ENCODE results near the gene CPPED1. TPM values are rescaled to one million over a fixed set of nuclear protein-coding genes. Genes with fewer than 3 reads are reported as not detected.
A peak's percentile ranks its signal among the peaks of the same experiment; 100 is the strongest.

Gene CPPED1
- polyA plus RNA-seq, 1 donor from 2014 or later: 16.6 TPM

DNA sequence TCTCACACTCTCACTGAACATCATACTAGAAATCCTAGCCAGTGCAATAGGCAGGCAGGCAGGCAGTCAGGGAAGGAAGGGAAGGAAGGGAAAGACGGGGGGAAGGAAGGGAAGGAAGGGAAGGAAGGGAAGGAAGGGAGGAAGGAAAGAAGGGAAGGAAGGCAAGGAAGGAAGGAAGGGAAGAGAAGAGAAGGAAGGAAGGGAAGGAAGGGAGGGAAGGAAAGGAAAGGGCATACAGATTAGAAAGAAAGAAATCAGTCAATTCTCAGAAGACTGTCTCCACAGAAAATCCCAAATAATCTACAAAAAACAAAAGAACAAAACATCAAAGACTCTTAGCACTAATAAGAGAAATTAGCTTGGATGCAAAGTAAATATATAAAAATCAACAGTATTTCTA lies 93.9 kb downstream of the CPPED1 start:
- no peaks in the 10 kb centered on the region for H3K27me3 Mint-ChIP-seq
- peaks cover 8% of the 10 kb centered on the region for H3K36me3 Mint-ChIP-seq

DNA sequence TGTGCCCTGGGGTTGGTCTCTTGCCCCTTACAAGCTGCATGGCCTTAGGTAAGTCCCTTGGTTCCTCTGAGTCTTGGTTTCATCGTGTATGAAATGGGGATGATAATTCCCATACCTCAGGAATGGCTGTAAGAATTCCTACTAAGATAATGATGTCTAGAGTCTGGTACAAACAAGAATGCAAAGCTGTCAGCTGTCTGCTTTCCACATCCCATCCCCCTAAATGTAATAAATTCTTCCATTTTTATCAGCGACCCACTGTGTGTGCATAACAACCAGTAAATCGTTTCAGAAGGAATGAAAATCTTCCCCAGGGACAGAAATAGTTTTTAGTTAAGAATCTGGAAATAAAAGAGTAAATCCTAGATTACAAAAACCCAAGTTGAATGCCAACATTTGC lies 95.4 kb downstream of the CPPED1 start:
- H3K36me3 Mint-ChIP-seq: peaks cover 10% of the 10 kb centered on the region
- H3K27ac Mint-ChIP-seq: no peak overlapping the region
- H3K4me1 Mint-ChIP-seq: peaks cover 5 to 10% (median 5%) of the 10 kb centered on the region in 3 donors
- no peak overlapping the region for H3K4me3 Mint-ChIP-seq
- peaks cover 0 to 2% (median 0%) of the 10 kb centered on the region in 3 donors for H3K9me3 Mint-ChIP-seq
- H3K27me3 Mint-ChIP-seq: no peaks in the 10 kb centered on the region

More for the DNA sequence above, 93.9 kb downstream of the CPPED1 start:
- Mint-ChIP-seq H3K4me3 (no peak overlapping the region), H3K4me1 (peaks cover 5 to 10% (median 10%) of the 10 kb centered on the region in 3 donors), H3K27ac (peak overlapping the region in 1 of 3 donors; percentile 25), H3K9me3 (peaks cover 2 to 11% (median 4%) of the 10 kb centered on the region in 3 donors)

DNA sequence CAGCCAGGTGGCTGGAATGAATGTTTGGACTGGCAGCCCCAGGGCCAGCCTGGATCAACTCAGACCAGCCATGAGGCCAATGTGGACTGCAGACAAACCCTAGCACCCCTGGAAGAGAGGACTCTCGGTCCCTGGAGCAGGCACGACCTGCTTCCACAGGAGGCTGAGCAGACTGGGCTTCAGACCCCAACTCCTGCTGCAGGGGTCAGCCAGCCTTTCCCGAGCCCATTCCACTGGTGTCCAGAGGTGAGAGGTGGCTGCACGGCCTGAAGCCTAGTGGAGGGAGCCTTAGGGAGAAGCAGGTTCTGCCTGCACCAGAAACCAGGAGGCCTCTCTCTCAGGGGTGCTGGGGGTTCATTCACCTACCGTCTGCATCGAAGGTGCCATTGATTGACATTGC lies 97.1 kb downstream of the CPPED1 start:
- Mint-ChIP-seq H3K9me3 (peaks cover 0 to 2% (median 0%) of the 10 kb centered on the region in 3 donors), H3K36me3 (peaks cover 15% of the 10 kb centered on the region), H3K4me1 (peaks cover 0 to 9% (median 5%) of the 10 kb centered on the region in 3 donors), H3K27ac (no peak overlapping the region), H3K27me3 (no peaks in the 10 kb centered on the region), H3K4me3 (no peak overlapping the region)

DNA sequence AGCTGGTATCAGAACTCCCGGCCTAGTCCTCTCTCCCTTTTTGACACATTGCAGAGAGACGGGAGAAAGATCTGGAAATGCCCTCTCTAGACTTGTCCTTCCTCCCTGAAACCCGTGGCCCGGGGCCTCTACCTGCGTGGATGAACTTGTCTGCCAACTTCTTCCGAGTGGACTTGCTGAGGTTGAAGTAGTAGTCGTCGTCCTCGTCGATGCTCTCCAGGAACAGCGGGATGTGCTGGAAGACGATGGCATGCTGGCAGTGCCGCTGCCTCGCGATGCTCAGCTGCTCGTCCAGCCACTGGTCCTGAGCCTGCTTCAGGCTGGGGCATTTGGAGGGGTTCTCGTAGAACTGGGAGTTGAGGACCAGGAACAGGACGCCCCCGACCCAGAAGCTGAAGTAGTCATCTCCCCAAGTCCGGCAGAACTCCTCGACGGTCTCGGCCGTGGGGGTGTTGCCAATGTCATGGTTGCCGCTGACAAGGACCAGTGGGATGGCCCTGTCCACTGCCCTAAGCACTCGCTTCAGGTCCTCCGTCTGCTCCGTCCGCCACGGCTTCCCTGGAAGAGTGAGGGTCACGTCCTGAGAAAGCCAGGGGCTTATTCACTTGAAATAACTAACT lies 99.1 kb downstream of the CPPED1 start:
- H3K27me3 Mint-ChIP-seq: no peaks in the 10 kb centered on the region
- H3K9me3 Mint-ChIP-seq: peaks cover 0 to 2% (median 0%) of the 10 kb centered on the region in 3 donors
- H3K27ac Mint-ChIP-seq: no peak overlapping the region
- no peaks in the 10 kb centered on the region for H3K4me1 Mint-ChIP-seq
- H3K4me3 Mint-ChIP-seq: no peak overlapping the region
- peaks cover 21% of the 10 kb centered on the region for H3K36me3 Mint-ChIP-seq

DNA sequence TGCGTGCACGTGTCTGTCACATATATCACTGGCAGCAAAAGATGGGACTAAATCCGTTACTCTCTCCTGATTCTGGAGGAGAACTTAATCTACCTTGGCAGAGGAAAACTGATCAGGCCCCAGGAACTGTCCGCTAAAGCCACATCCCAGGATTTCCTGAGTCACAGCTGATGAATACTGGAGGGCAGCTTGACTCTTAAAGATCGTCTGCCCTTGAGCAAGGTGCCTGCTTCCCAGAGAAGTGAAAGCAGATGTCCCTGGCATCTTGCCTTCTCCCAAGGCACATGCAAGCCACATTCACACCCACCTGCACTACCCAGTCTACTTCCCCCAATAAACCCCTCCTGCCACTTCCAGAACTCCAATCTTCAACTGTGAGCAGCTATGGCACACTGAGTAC lies 99.8 kb downstream of the CPPED1 start:
- no peaks in the 10 kb centered on the region for H3K4me1 Mint-ChIP-seq

DNA sequence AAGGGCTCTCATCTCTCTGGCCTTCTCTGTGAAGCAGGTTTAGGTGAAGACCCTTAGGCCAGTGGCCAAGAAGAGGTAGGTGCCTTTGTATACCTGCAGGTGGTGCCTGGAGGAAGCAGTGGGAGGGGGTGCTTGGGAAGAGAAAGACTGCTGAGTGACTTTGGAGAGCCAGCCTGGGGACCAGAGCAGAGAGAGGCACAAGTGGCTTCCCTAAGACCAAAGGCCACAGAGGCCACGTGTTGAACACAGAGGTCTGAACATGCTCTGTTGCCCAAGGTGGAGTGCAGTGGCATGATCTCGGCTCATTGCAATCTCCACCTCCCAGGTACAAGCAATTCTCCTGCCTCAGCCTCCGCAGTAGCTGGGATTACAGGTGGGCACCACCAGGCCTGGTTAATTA lies 103.5 kb downstream of the CPPED1 start:
- H3K27ac Mint-ChIP-seq: no peak overlapping the region
- no peaks in the 10 kb centered on the region for H3K4me1 Mint-ChIP-seq
- no peaks in the 10 kb centered on the region for H3K9me3 Mint-ChIP-seq
- no peak overlapping the region for H3K4me3 Mint-ChIP-seq
- H3K27me3 Mint-ChIP-seq: no peaks in the 10 kb centered on the region
- peaks cover 29% of the 10 kb centered on the region for H3K36me3 Mint-ChIP-seq

More for the DNA sequence above, 99.8 kb downstream of the CPPED1 start:
- Mint-ChIP-seq H3K4me3 (no peak overlapping the region), H3K36me3 (peaks cover 21% of the 10 kb centered on the region), H3K27me3 (no peaks in the 10 kb centered on the region), H3K27ac (no peak overlapping the region), H3K9me3 (peaks cover 0 to 2% (median 0%) of the 10 kb centered on the region in 3 donors)

DNA sequence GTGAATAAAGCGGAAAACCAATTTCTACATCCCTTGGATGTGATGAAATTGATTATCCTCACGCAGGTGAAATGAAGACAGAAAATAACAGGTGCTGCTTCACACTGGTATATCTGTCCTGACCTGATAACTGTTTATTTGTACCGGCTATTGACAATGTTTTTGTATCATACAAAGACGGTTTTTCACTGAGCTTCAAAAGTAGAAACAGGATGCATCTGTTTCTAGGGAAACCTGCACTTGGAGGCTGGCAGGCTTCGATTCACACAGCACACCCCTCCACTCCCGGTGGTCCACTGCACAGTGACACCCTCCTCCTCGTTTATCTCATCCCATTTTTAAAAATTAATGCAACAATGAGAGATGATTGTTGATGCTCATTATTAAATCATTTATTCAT lies 104.5 kb downstream of the CPPED1 start:
- Mint-ChIP-seq H3K36me3 (peaks cover 28% of the 10 kb centered on the region), H3K27ac (no peak overlapping the region), H3K27me3 (no peaks in the 10 kb centered on the region), H3K4me3 (no peak overlapping the region), H3K9me3 (no peaks in the 10 kb centered on the region), H3K4me1 (no peaks in the 10 kb centered on the region)

DNA sequence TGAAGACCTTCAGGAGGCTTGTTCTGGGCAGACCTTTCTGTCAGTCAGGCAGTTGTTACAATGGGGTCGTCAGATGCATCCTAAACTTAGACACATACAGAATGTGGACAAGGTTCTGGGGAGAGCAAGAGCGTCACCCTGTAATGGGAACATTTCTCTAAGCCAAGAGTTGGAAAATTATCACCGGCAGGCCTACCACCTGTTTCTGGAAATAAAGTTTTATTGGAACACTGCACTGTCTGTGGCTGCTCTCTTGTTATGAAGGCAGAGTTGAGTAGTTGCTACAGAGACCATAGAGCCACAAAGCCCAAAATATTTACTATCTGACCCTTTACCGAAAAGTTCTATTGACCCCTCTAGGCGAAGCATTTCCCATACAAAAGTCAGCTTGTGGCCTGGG lies 106.2 kb downstream of the CPPED1 start:
- Mint-ChIP-seq H3K4me3 (no peak overlapping the region), H3K27me3 (no peaks in the 10 kb centered on the region), H3K27ac (no peak overlapping the region), H3K4me1 (no peaks in the 10 kb centered on the region), H3K36me3 (peaks cover 24% of the 10 kb centered on the region), H3K9me3 (no peaks in the 10 kb centered on the region)

DNA sequence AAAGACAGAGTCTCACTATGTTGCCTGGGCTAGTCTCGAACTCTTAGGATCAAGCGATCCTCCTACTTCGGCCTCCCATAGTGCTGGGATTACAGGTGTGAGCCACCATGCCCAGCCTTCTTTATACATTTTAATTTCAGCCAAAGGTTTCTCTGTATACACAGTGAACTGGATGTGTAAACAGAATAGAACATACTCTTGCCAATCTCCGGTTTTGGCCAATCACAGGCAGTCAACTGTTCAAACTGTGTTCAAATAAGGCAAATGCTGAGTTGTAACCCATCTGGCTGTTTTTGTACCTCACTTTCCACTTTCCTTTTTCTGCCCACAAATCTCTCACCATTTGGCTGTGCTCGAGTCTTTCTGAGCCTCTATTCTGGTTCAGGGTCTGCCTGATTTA lies 108.2 kb downstream of the CPPED1 start:
- Mint-ChIP-seq H3K4me1 (no peaks in the 10 kb centered on the region), H3K27me3 (no peaks in the 10 kb centered on the region), H3K9me3 (no peaks in the 10 kb centered on the region), H3K4me3 (no peak overlapping the region), H3K27ac (peak overlapping the region in 1 of 3 donors; percentile 84), H3K36me3 (peaks cover 21% of the 10 kb centered on the region)

DNA sequence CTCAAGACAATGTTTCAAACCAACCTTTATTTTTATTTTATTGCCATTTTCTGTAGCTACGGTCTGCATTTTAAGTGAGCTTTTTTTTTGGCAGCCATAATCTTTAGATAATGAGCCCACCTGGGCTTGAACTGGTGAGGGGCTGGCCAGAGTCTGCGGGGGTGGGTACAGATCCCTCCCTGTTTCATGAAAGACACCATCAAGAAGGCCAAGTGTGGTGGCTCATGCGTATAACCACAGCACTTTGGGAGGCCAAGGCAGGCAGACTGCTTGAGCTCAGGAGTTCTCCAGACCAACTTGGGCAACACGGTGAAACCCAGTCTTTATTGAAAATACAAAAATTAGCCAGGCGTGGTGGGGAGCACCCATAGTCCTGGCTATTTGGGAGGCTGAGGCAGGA lies 113.7 kb downstream of the CPPED1 start:
- Mint-ChIP-seq H3K27ac (no peak overlapping the region), H3K27me3 (no peaks in the 10 kb centered on the region), H3K4me1 (no peaks in the 10 kb centered on the region), H3K4me3 (no peak overlapping the region), H3K9me3 (no peaks in the 10 kb centered on the region), H3K36me3 (peaks cover 6% of the 10 kb centered on the region)

DNA sequence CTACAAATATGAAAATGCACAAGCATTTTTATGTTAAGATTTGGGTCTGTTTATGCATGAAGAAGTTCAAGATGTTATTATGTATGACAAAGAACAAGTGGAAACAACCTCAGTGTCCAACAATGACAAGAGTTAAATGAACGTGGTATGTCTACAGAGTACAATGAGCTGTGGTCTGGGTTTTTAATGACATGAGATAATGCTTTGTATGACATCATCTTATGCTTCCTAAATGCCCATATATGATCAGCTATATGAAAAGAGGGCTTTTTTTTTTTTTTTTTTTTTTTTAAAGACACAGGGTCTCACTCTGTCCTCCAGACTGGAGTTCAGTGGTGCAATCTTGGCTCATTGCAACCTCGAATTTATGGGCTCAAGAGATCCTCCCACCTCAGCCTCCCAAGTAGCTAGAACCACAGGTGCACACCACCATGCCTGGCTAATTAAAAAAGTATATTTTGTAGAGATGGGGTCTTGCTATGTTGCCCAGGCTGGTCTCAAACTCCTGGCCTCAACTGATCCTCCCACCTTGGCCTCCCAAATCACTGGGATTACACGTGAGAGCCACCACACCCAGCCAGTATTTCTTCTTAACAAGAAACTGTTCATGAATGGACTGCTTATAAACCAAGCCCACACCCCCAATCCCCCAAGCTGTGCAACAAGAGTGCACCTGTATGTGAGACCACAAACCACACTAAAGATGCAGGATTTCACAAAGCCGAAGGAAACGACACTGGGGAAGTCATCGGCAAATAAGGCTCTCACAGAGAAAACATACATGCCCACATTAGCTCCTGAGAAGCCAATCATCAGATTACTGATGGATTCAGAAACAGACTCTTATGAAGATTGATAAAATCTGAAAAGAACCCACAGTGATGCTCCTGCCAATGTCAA lies 114.5 kb downstream of the CPPED1 start:
- no peak overlapping the region for H3K27ac Mint-ChIP-seq
- H3K4me1 Mint-ChIP-seq: no peaks in the 10 kb centered on the region
- H3K27me3 Mint-ChIP-seq: no peaks in the 10 kb centered on the region
- peak overlapping the region in 1 of 4 donors; percentile 43 for H3K4me3 Mint-ChIP-seq
- H3K9me3 Mint-ChIP-seq: no peaks in the 10 kb centered on the region
- H3K36me3 Mint-ChIP-seq: peaks cover 6% of the 10 kb centered on the region

DNA sequence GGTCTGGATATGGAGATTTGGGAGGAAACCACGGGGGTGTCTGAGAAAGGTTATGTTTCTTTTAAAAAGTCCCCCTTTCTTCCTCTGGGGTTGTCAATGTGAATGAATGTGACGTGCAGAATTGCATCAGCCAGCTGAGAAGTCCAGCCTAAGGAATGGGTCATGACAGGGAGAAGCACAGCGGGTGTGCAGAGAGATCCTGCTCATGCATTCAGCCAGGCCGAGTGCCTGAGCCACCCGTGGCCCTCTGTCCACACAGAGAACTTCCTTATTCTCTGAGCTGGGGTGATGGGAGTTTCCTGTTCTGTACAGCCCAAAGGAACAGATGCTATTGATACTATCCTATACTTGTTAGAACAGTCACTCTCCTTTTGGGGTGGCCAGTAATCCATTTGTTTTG lies 117.9 kb downstream of the CPPED1 start:
- Mint-ChIP-seq H3K27ac (no peak overlapping the region), H3K9me3 (no peaks in the 10 kb centered on the region)

DNA sequence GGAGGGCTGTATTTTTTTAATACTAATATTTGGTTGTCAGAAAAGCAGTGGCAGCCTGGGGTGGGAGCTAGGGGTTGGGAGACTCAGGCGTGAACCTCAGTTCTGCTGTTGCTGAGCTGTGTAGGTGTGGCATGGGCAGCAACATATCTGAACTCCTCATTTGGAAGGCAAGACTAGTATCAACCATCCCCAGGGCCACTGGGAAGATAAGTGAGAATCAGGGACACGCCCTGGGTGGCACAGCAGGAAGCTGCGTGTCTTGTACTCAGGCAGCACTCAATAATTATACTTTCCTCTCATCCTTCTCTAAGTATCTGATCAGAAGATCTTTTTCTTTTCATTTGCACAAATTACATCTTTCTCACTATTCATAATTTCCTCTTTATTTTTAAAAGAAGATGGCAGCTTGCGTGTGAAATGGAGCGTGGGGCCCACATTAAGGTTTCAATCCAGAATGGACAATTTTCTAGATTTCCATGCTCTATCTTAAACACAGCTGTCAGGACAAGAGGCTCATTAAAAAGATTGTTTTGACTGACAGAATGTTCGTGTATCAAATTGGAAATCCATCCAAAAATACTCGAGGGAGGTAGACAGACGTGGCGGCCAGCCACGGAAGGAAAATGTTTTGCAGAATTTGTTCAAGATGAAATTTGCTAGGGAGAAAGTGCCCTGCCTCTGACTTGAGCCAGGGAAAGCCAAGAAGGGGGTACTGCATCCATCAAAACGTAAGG lies 121.1 kb downstream of the CPPED1 start:
- H3K9me3 Mint-ChIP-seq: peaks cover 0 to under 1% (median 0%) of the 10 kb centered on the region in 3 donors
- H3K36me3 Mint-ChIP-seq: peaks cover 11% of the 10 kb centered on the region
- no peak overlapping the region for H3K4me3 Mint-ChIP-seq
- peaks cover 2 to 5% (median 5%) of the 10 kb centered on the region in 3 donors for H3K4me1 Mint-ChIP-seq
- no peaks in the 10 kb centered on the region for H3K27me3 Mint-ChIP-seq
- H3K27ac Mint-ChIP-seq: no peak overlapping the region

More for the DNA sequence above, 117.9 kb downstream of the CPPED1 start:
- Mint-ChIP-seq H3K27me3 (no peaks in the 10 kb centered on the region), H3K4me3 (no peak overlapping the region), H3K4me1 (no peaks in the 10 kb centered on the region), H3K36me3 (peaks cover 8% of the 10 kb centered on the region)

DNA sequence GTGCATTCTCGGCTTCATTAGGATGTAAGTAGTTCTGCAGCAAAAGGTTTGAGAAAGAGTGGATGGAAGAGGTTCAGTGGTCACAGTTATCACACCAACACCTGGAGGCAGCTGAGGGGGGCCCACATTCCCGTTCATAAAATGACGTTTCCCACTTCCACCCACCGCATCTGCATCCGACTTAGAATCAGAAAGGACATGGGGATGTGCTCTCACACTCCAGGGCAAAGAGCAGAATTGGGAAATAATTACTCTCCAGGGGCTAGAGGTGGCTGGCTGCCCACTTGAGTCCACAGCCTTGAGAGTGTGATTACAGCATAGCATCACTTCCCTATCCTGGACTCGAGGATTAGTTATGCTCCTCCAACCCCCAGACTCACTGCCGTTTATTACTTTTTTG lies 122.0 kb downstream of the CPPED1 start:
- peaks cover 11% of the 10 kb centered on the region for H3K36me3 Mint-ChIP-seq
- peaks cover 5 to 8% (median 7%) of the 10 kb centered on the region in 3 donors for H3K4me1 Mint-ChIP-seq
- H3K9me3 Mint-ChIP-seq: peaks cover 0 to 2% (median 0%) of the 10 kb centered on the region in 3 donors
- no peaks in the 10 kb centered on the region for H3K27me3 Mint-ChIP-seq
- H3K4me3 Mint-ChIP-seq: no peak overlapping the region
- H3K27ac Mint-ChIP-seq: no peak overlapping the region

DNA sequence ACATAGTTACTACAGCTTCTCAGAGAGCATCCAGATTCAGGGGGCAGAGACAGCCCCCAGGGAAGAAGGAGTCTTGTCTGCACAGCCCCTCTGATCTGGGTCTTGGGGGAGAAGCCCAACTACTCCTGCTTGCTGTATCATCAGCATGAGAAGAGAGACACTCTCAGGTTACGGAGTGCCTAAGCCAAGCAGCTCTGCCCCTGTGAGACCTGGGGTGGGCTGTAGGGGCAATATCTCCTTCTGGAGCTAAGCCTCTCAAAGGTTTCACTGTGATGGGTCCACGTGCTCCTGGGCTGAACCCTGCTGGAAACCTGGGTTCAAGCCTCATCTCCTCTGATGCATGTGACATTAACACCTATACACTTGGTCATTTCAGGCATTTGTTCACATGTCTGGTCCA lies 123.2 kb downstream of the CPPED1 start:
- Mint-ChIP-seq H3K4me3 (no peak overlapping the region), H3K27ac (no peak overlapping the region), H3K4me1 (peaks cover 5 to 8% (median 7%) of the 10 kb centered on the region in 3 donors), H3K27me3 (no peaks in the 10 kb centered on the region), H3K9me3 (peaks cover 0 to 2% (median 0%) of the 10 kb centered on the region in 3 donors), H3K36me3 (peaks cover 11% of the 10 kb centered on the region)

Measured in IgD-negative memory B cell (primary cell).